Gastrocnemius medialis (tissue), 4 donors: ENCODE data around the gene LRRC26. TPM values are rescaled to one million over a fixed set of nuclear protein-coding genes. Genes with fewer than 3 reads are reported as not detected.

Experiments used
- ATAC-seq, 2 donors: fragments of 150-250 bp; one replicate each; pipeline ENCODE4 v1.9.1; 2016
- DNase-seq, 2 donors: peaks; one replicate each; pipeline ENCODE4 v3.0.0-alpha.2; 2019
- H3K27ac ChIP-seq, 4 donors: fragments of 200-600 bp; sonication (generic); 1 replicate in 1 of 4; 2 replicates in 3 of 4; pipeline ENCODE4 v1.5.1; 2016 to 2018; ENCODE audit warnings: mild to moderate bottlenecking in 2 of 4, moderate library complexity in 1 of 4
- H3K27me3 ChIP-seq, 3 donors: fragments of 200-600 bp; sonication (generic) in 2 of 3; 1 replicate in 1 of 3; 2 replicates in 2 of 3; pipeline versions ENCODE4 v1.5.1 to v1.6.0; 2016 to 2019; ENCODE audit warnings: mild to moderate bottlenecking in 1 of 3, moderate library complexity in 1 of 3
- H3K36me3 ChIP-seq, 2 donors: fragments of 200-600 bp; sonication (generic) in 1 of 2; one replicate each; pipeline ENCODE4 v1.5.1; 2017 to 2018
- H3K4me1 ChIP-seq, 2 donors: fragments of 200-600 bp; sonication (generic) in 1 of 2; one replicate each; pipeline ENCODE4 v1.5.1; 2016 to 2017; ENCODE audit warnings: mild to moderate bottlenecking in 2 of 2
- H3K4me3 ChIP-seq, 4 donors: fragments of 200-600 bp; sonication (generic) in 3 of 4; 1 replicate in 1 of 4; 2 replicates in 3 of 4; pipeline ENCODE4 v1.5.1; 2016 to 2019; ENCODE audit warnings: mild to moderate bottlenecking in 2 of 4
- H3K9me3 ChIP-seq, 3 donors: fragments of 200-600 bp; sonication (generic) in 2 of 3; 1 replicate in 1 of 3; 2 replicates in 2 of 3; pipeline ENCODE4 v1.5.1; 2016 to 2019
- CTCF ChIP-seq, 5 experiments: fragments of 450-650 bp in 3 of 5; fragments of 200-600 bp in 2 of 5; sonication (generic) in 2 of 5; IDR thresholded peaks in 4 of 5; conservative IDR thresholded peaks in 1 of 5; 1 replicate in 4 of 5; 2 replicates in 1 of 5; pipeline ENCODE4 v1.5.1; 2016 to 2019; ENCODE audit warnings: antibody characterized with exemption in 5 of 5, mild to moderate bottlenecking in 3 of 5, moderate library complexity in 3 of 5
- POLR2A ChIP-seq, 2 donors: fragments of 450-650 bp; IDR thresholded peaks; one replicate each; pipeline ENCODE4 v1.6.1; 2017; ENCODE audit warnings: antibody characterized with exemption in 2 of 2, mild to moderate bottlenecking in 2 of 2, moderate library complexity in 2 of 2
- in situ Hi-C, 4 donors: fragments of 200-750 bp; cut with MboI; loops; one replicate each; pipeline versions ENCODE4 v1.15.0 to v1.8.0; 2017; ENCODE audit warnings: low sequenced_read_pairs in 4 of 4
- intact Hi-C: fragments of 100-400 bp; cut with DNase I; formaldehyde crosslinking; loops from one replicate; pipeline ENCODE4 v1.15.1; 2023; ENCODE audit warnings: low total_unique reads
- total RNA-seq, 4 donors: library from RNA; depleted of rRNA; stranded (reverse); fragments of >200 nt; gene quantifications; one replicate each; pipeline versions ENCODE4 v1.1.0 to v1.2.3, GENCODE V29; 2016

Gene LRRC26
- total RNA-seq, 4 donors from 2014 or later, result not detected

- Histone ChIP-seq H3K36me3 (no peaks in the 10 kb centered on the region), H3K4me3 (no peak overlapping the region), H3K27me3 (peaks cover 90 to 100% (median 100%) of the 10 kb centered on the region in 3 donors), H3K9me3 (no peaks in the 10 kb centered on the region), H3K27ac (no peak overlapping the region), H3K4me1 (peaks cover 0 to 12% of the 10 kb centered on the region in 2 donors)
- TF ChIP-seq POLR2A (IDR thresholded peaks at IDR 0.05), result no peak
- ATAC-seq (no peak), DNase-seq (no peak)
- intact Hi-C loops, result no loop called here
- in situ Hi-C loops, result no loop called here
Measured at GRCh38 chr9:137160716-137161557, 8.9 kb downstream of the LRRC26 start.

GRCh38 chr9:137160054-137160425, 9.8 kb downstream of the LRRC26 start:
- DNase-seq, result no peak
- TF ChIP-seq CTCF (IDR thresholded peaks at IDR 0.05 in 4 of 5, conservative IDR thresholded peaks at IDR 0.05 in 1 of 5) (no peak), POLR2A (IDR thresholded peaks at IDR 0.05) (no peak)
- Histone ChIP-seq H3K27me3 (peaks cover 86 to 95% (median 95%) of the 10 kb centered on the region in 3 donors), H3K27ac (no peak overlapping the region), H3K4me3 (no peak overlapping the region), H3K4me1 (peaks cover 0 to 12% of the 10 kb centered on the region in 2 donors), H3K9me3 (no peaks in the 10 kb centered on the region), H3K36me3 (no peaks in the 10 kb centered on the region)
- intact Hi-C loops, result no loop called here
- ATAC-seq, result no peak
- in situ Hi-C loops, result no loop called here

- Histone ChIP-seq H3K27me3 (peaks cover 79 to 88% (median 88%) of the 10 kb centered on the region in 3 donors), H3K4me1 (peaks cover 0 to 12% of the 10 kb centered on the region in 2 donors), H3K36me3 (no peaks in the 10 kb centered on the region), H3K27ac (no peak overlapping the region), H3K4me3 (no peak overlapping the region), H3K9me3 (no peaks in the 10 kb centered on the region)
- in situ Hi-C loops, result no loop called here
- intact Hi-C loops, result no loop called here
- TF ChIP-seq POLR2A (IDR thresholded peaks at IDR 0.05) (no peak), CTCF (IDR thresholded peaks at IDR 0.05 in 4 of 5, conservative IDR thresholded peaks at IDR 0.05 in 1 of 5) (no peak)
- ATAC-seq, result no peak
- DNase-seq, result no peak
Measured at GRCh38 chr9:137159105-137160053, 10.5 kb downstream of the LRRC26 start.

GRCh38 chr9:137158625-137159024, 11.2 kb downstream of the LRRC26 start:
- Histone ChIP-seq H3K27me3 (peaks cover 72 to 81% (median 80%) of the 10 kb centered on the region in 3 donors), H3K36me3 (no peaks in the 10 kb centered on the region)

More at GRCh38 chr9:137158625-137159024, 11.2 kb downstream of the LRRC26 start:
- H3K9me3 ChIP-seq, result no peaks in the 10 kb centered on the region
- intact Hi-C loops, result no loop called here
- DNase-seq (no peak), ATAC-seq (no peak)
- TF ChIP-seq CTCF (IDR thresholded peaks at IDR 0.05 in 4 of 5, conservative IDR thresholded peaks at IDR 0.05 in 1 of 5) (no peak), POLR2A (IDR thresholded peaks at IDR 0.05) (no peak)
- H3K27ac ChIP-seq, result no peak overlapping the region
- in situ Hi-C loops, result no loop called here
- H3K4me1 ChIP-seq, result peaks cover 0 to 12% of the 10 kb centered on the region in 2 donors
- no peak overlapping the region for H3K4me3 ChIP-seq
